Measurements from ENCODE around the gene TUBB1. TPM values are rescaled to one million over a fixed set of nuclear protein-coding genes. Genes with fewer than 3 reads are reported as not detected.

TUBB1 gene
- total RNA-seq, 4 donors from 2014 or later: under 0.01 to 0.83 TPM; not detected in 2

- Histone ChIP-seq H3K27ac (replicated peaks in 1 of 4) (no peak overlapping the region), H3K4me3 (no peak overlapping the region), H3K27me3 (no peaks in the 10 kb centered on the region), H3K4me1 (peaks cover 33 to 45% (median 42%) of the 10 kb centered on the region in 4 donors), H3K9me3 (no peaks in the 10 kb centered on the region), H3K36me3 (peaks cover 45 to 59% (median 54%) of the 10 kb centered on the region in 4 donors)
- no peak for DNase-seq (ENCODE audit: extremely low spot score)
- intact Hi-C loops (cut with DNase I): no loop called here
- no peak for TF ChIP-seq POLR2AphosphoS5 (IDR thresholded peaks at IDR 0.05)
- no peak for TF ChIP-seq POLR2A (IDR thresholded peaks at IDR 0.05; ENCODE audit: low read depth)
- no peak for TF ChIP-seq CTCF (IDR thresholded peaks at IDR 0.05)
- TF ChIP-seq EP300 (IDR thresholded peaks at IDR 0.05): no peak
- WGBS: 78% methylated on average over 9 of the region's 9 CpGs
These were observed 32.8 kb upstream of the TUBB1 start for GRCh38 chr20:58986286-58986967.

DNA sequence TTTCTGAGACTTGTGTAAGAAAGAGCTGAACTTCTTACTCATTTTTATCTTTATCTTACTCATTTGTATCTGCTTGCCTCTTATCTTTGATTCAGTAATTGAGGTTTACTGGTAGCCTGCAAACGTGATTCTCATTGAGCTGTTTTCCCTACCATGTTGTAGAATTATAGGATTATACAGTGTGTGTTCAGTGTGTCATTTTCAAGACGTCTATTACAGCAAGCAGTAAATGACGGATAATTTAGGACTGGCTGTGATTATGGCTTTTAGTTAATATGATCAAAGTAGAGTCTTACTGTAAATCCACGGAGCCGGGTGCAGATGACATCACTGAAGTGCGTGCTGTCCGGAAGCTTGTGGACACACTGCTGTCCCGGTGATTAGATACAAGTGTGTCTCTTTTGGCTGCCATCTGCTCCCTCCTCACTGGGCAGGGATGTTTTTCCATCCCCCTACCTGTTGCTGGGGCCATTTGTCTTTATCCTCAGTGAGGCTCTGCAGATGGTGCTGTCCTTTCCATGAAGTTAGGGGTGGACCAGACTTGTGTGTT, 32.2 kb upstream of the TUBB1 start:
- Histone ChIP-seq H3K4me3 (no peak overlapping the region), H3K9me3 (no peaks in the 10 kb centered on the region), H3K27me3 (no peaks in the 10 kb centered on the region), H3K4me1 (peaks cover 30 to 41% (median 37%) of the 10 kb centered on the region in 4 donors), H3K27ac (replicated peaks in 1 of 4) (no peak overlapping the region), H3K36me3 (peaks cover 51 to 65% (median 60%) of the 10 kb centered on the region in 4 donors)
- intact Hi-C loops (cut with DNase I): no loop called here
- DNase-seq (ENCODE audit: extremely low spot score): no peak
- 77% methylated on average over 8 of the region's 8 CpGs for WGBS
- TF ChIP-seq POLR2AphosphoS5 (IDR thresholded peaks at IDR 0.05) (no peak), EP300 (IDR thresholded peaks at IDR 0.05) (no peak), POLR2A (IDR thresholded peaks at IDR 0.05; ENCODE audit: low read depth) (no peak), CTCF (IDR thresholded peaks at IDR 0.05) (no peak)

- intact Hi-C loops (cut with DNase I): no loop called here
These were observed 31.3 kb upstream of the TUBB1 start for GRCh38 chr20:58987790-58988564.

GRCh38 chr20:58988565-58988882, 30.7 kb upstream of the TUBB1 start:
- Histone ChIP-seq H3K9me3 (no peaks in the 10 kb centered on the region), H3K4me1 (peaks cover 16 to 26% (median 23%) of the 10 kb centered on the region in 4 donors), H3K27me3 (no peaks in the 10 kb centered on the region), H3K36me3 (peaks cover 64 to 80% (median 75%) of the 10 kb centered on the region in 4 donors), H3K4me3 (no peak overlapping the region), H3K27ac (replicated peaks in 1 of 4) (no peak overlapping the region)
- intact Hi-C loops (cut with DNase I): no loop called here
- TF ChIP-seq POLR2AphosphoS5 (IDR thresholded peaks at IDR 0.05) (no peak), EP300 (IDR thresholded peaks at IDR 0.05) (no peak), CTCF (IDR thresholded peaks at IDR 0.05) (no peak), POLR2A (IDR thresholded peaks at IDR 0.05; ENCODE audit: low read depth) (no peak)
- WGBS: 94% methylated on average over 6 of the region's 6 CpGs
- no peak for DNase-seq (ENCODE audit: extremely low spot score)

More at GRCh38 chr20:58987790-58988564, 31.3 kb upstream of the TUBB1 start:
- 79% methylated on average over 5 of the region's 9 CpGs for WGBS
- H3K9me3 ChIP-seq: no peaks in the 10 kb centered on the region
- peaks cover 58 to 74% (median 69%) of the 10 kb centered on the region in 4 donors for H3K36me3 ChIP-seq
- no peaks in the 10 kb centered on the region for H3K27me3 ChIP-seq
- H3K4me3 ChIP-seq: no peak overlapping the region
- H3K27ac ChIP-seq (replicated peaks in 1 of 4): no peak overlapping the region
- DNase-seq (ENCODE audit: extremely low spot score): no peak
- TF ChIP-seq POLR2AphosphoS5 (IDR thresholded peaks at IDR 0.05) (no peak), CTCF (IDR thresholded peaks at IDR 0.05) (no peak), POLR2A (IDR thresholded peaks at IDR 0.05; ENCODE audit: low read depth) (no peak), EP300 (IDR thresholded peaks at IDR 0.05) (no peak)
- peaks cover 21 to 31% (median 28%) of the 10 kb centered on the region in 4 donors for H3K4me1 ChIP-seq
